Measurements from ENCODE around the gene UGT3A1. TPM values are rescaled to one million over a fixed set of nuclear protein-coding genes. Genes with fewer than 3 reads are reported as not detected.

The UGT3A1 gene
- total RNA-seq, 1 experiment from 2014 or later, result 0.19 TPM

DNA sequence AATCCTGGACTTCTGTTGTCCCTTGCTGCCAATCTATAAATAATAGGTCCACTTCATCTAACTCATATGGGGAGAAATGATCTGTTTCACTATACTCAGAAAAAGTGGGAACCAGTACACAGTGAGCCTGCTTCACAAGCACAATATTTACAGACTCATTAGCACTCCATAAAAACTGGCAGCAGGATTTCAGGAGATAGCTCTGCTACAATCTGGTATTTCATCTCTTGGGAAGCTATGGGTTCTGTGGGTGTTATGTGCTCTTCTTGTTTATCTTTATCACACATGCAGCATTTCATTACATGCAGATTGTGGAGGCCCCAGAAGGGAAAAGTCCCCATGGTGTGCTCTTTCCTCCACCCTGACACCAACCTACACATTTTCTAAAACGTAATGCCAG is 42.3 kb upstream of the UGT3A1 start:
- H3K4me3 ChIP-seq (ENCODE audit: low read depth, low read length, poor library complexity, severe bottlenecking), result no peak overlapping the region
- intact Hi-C loops (cut with micrococcal nuclease; ENCODE audit: unreplicated experiment), result no loop called here
- DNase-seq (ENCODE audit: low spot score), result no peak
- H3K4me1 ChIP-seq (ENCODE audit: insufficient read depth, low read length, poor library complexity, severe bottlenecking), result no peaks in the 10 kb centered on the region
- peak overlapping the region; percentile 31 for H3K27ac ChIP-seq (ENCODE audit: low read depth, low read length, poor library complexity, severe bottlenecking)
- no peak for TF ChIP-seq EZH2 (IDR thresholded peaks at IDR 0.05; ENCODE audit: borderline replicate concordance, low read depth, low read length, poor library complexity, severe bottlenecking)
- TF ChIP-seq, protein P1, sequence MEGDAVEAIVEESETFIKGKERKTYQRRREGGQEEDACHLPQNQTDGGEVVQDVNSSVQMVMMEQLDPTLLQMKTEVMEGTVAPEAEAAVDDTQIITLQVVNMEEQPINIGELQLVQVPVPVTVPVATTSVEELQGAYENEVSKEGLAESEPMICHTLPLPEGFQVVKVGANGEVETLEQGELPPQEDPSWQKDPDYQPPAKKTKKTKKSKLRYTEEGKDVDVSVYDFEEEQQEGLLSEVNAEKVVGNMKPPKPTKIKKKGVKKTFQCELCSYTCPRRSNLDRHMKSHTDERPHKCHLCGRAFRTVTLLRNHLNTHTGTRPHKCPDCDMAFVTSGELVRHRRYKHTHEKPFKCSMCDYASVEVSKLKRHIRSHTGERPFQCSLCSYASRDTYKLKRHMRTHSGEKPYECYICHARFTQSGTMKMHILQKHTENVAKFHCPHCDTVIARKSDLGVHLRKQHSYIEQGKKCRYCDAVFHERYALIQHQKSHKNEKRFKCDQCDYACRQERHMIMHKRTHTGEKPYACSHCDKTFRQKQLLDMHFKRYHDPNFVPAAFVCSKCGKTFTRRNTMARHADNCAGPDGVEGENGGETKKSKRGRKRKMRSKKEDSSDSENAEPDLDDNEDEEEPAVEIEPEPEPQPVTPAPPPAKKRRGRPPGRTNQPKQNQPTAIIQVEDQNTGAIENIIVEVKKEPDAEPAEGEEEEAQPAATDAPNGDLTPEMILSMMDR (conservative IDR thresholded peaks at IDR 0.05; ENCODE audit: low read depth, low read length), result no peak
- H3K36me3 ChIP-seq (ENCODE audit: insufficient read depth, low read length, poor library complexity, severe bottlenecking), result peaks cover 64% of the 10 kb centered on the region
- POLR2A ChIA-PET (ENCODE audit: low non-redundant PET), result no interaction called here
- no peaks in the 10 kb centered on the region for H3K27me3 ChIP-seq (replicated peaks; ENCODE audit: insufficient read depth, low read depth, low read length, poor library complexity)
- BruUV-seq (replicated peaks), result no TSS peak
- CTCF ChIA-PET, result no interaction called here
- no peaks in the 10 kb centered on the region for H3K9me3 ChIP-seq (ENCODE audit: low read depth, low read length, poor library complexity, severe bottlenecking)

DNA sequence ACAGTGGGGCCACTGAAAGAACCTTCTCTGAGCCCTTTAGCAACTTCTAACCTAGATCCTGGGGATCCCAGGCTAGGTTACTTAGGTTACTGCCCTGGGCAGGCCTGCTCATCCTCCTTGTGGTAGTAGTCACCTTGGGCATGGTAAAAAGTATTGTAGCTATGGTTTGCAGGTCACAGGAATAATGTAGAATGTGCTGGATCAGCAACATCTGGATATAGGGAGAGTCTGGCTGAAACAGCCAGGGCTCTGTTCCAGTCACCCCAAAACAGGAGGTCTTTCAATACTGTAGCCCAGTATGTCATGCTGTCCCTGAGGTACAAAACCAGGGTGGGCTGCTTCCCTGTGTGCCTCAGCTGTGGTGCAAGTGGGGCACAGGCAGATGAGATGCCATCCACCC is 41.9 kb upstream of the UGT3A1 start:
- intact Hi-C loops (cut with micrococcal nuclease; ENCODE audit: unreplicated experiment), result no loop called here
- TF ChIP-seq, protein P1 (conservative IDR thresholded peaks at IDR 0.05; ENCODE audit: low read depth, low read length), result no peak
- no peak for TF ChIP-seq EZH2 (IDR thresholded peaks at IDR 0.05; ENCODE audit: borderline replicate concordance, low read depth, low read length, poor library complexity, severe bottlenecking)
- BruUV-seq (replicated peaks), result no TSS peak
- Histone ChIP-seq H3K4me3 (ENCODE audit: low read depth, low read length, poor library complexity, severe bottlenecking) (no peak overlapping the region), H3K27me3 (replicated peaks; ENCODE audit: insufficient read depth, low read depth, low read length, poor library complexity) (no peaks in the 10 kb centered on the region), H3K4me1 (ENCODE audit: insufficient read depth, low read length, poor library complexity, severe bottlenecking) (no peaks in the 10 kb centered on the region), H3K27ac (ENCODE audit: low read depth, low read length, poor library complexity, severe bottlenecking) (no peak overlapping the region), H3K36me3 (ENCODE audit: insufficient read depth, low read length, poor library complexity, severe bottlenecking) (peaks cover 60% of the 10 kb centered on the region), H3K9me3 (ENCODE audit: low read depth, low read length, poor library complexity, severe bottlenecking) (no peaks in the 10 kb centered on the region)
- DNase-seq (ENCODE audit: low spot score), result no peak
- ChIA-PET CTCF (no interaction called here), POLR2A (ENCODE audit: low non-redundant PET) (no interaction called here)

DNA sequence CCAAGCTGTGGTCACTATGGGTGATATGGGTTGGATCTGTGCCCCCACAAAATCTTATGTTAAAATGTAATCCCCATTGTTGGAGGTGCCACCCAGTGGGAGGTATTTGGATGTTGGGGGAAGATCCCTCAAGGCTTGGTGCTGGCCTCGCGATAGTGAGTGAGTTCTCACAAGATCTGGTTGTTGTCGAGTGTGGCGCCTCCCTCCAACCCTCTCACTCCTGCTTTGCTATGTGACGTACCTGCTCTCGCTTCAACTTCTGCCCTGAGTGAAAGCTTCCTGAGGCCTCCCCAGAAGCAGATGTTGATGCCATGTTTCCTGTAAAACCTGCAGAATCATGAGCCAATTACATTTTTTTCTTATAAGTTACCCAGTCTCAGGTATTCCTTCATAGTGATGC is 40.0 kb upstream of the UGT3A1 start:
- no peaks in the 10 kb centered on the region for H3K9me3 ChIP-seq (ENCODE audit: low read depth, low read length, poor library complexity, severe bottlenecking)
- no peak overlapping the region for H3K4me3 ChIP-seq (ENCODE audit: low read depth, low read length, poor library complexity, severe bottlenecking)
- peaks cover 42% of the 10 kb centered on the region for H3K36me3 ChIP-seq (ENCODE audit: insufficient read depth, low read length, poor library complexity, severe bottlenecking)
- BruUV-seq (replicated peaks), result no TSS peak
- CTCF ChIA-PET, result no interaction called here
- DNase-seq (ENCODE audit: low spot score), result no peak
- POLR2A ChIA-PET (ENCODE audit: low non-redundant PET), result no interaction called here
- intact Hi-C loops (cut with micrococcal nuclease; ENCODE audit: unreplicated experiment), result no loop called here
- H3K4me1 ChIP-seq (ENCODE audit: insufficient read depth, low read length, poor library complexity, severe bottlenecking), result no peaks in the 10 kb centered on the region
- TF ChIP-seq, protein P1 (conservative IDR thresholded peaks at IDR 0.05; ENCODE audit: low read depth, low read length), result no peak
- no peak for TF ChIP-seq EZH2 (IDR thresholded peaks at IDR 0.05; ENCODE audit: borderline replicate concordance, low read depth, low read length, poor library complexity, severe bottlenecking)
- H3K27ac ChIP-seq (ENCODE audit: low read depth, low read length, poor library complexity, severe bottlenecking), result no peak overlapping the region
- no peaks in the 10 kb centered on the region for H3K27me3 ChIP-seq (replicated peaks; ENCODE audit: insufficient read depth, low read depth, low read length, poor library complexity)

All from A673 (cell line).